ENCODE measurements around the gene ZNFX1. TPM values are rescaled to one million over a fixed set of nuclear protein-coding genes. Genes with fewer than 3 reads are reported as not detected.
A peak's percentile ranks its signal among the peaks of the same experiment; 100 is the strongest.

ZNFX1 gene
- total and polyA plus RNA-seq, 9 of the 15 experiments (the other 6 are each of a cell fraction or from before 2014, with no cell fraction given) = 3.8 to 13.8 (median 10.3) TPM

DNA sequence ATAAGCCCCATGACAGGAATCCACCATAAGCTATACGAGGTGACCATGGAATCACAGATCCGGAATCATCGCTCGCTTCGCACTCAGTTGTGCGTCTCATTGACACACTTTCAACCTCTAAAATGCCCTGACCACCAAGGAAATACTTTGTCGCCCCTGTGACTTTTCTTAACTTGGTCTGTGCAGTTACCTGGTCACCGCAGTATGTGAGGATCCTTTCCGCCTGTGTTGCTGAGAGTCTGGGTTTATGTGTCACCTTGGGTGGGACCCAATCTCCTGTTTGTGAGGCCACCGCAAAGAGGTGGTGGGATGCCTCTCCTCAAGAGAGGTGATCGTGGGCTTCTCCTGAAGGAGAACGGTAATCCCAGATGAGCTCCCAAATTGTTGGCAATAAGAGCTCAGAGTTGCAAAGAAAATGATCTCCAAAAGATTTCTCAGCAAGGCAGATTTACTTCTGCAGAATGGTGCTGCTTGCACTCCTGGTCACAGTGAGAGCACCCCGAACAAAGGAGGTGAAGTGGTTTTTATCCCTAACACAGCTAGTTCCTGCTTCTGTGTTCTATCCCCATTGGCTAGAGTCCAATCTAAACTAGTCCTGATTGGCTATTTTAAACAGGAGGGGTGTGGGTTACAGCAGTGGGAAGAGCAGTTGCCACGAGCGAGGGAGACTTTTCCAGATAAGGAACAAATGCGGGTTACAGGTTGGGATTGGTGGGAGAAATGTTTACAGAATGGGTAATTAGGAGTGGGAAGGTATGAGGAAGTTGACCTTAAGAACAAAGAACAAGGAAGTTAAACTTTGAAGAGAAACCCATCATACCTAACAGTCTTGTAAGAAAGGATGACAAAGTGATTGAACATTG, 9.1 kb upstream of the ZNFX1 start (continued):
- TF ChIP-seq, protein P1, sequence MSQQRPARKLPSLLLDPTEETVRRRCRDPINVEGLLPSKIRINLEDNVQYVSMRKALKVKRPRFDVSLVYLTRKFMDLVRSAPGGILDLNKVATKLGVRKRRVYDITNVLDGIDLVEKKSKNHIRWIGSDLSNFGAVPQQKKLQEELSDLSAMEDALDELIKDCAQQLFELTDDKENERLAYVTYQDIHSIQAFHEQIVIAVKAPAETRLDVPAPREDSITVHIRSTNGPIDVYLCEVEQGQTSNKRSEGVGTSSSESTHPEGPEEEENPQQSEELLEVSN (IDR thresholded peaks at IDR 0.05; ENCODE audit: borderline replicate concordance in 1 of 2, extremely low read depth in 1 of 2, insufficient read depth in 1 of 2, insufficient read length in 1 of 2, low read depth in 1 of 2, low read length in 1 of 2, poor library complexity in 1 of 2, severe bottlenecking in 1 of 2) = no peak
- no peak for TF ChIP-seq ELF2 (CRISPR knock-in tag; IDR thresholded peaks at IDR 0.05)
- no peak for TF ChIP-seq NR2C1 (IDR thresholded peaks at IDR 0.05)
- TF ChIP-seq NR2C1 (tag; IDR thresholded peaks at IDR 0.05) = no peak
- no peak for TF ChIP-seq HMGN3 (IDR thresholded peaks at IDR 0.05; ENCODE audit: borderline replicate concordance, extremely low read depth, insufficient read length, low read depth, low read length)
- TF ChIP-seq SPI1 (IDR thresholded peaks at IDR 0.05; ENCODE audit: borderline replicate concordance, low read depth, low read length) = no peak
- TF ChIP-seq SIN3B (IDR thresholded peaks at IDR 0.05; ENCODE audit: low read depth) = no peak
- no peak for TF ChIP-seq CCAR2 (IDR thresholded peaks at IDR 0.05; ENCODE audit: low read depth, low read length)
- TF ChIP-seq, protein P2, sequence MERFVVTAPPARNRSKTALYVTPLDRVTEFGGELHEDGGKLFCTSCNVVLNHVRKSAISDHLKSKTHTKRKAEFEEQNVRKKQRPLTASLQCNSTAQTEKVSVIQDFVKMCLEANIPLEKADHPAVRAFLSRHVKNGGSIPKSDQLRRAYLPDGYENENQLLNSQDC (CRISPR knock-in tag; IDR thresholded peaks at IDR 0.05) = no peak
- no peak for TF ChIP-seq ZNF75A (CRISPR knock-in tag; IDR thresholded peaks at IDR 0.05)
- TF ChIP-seq SIN3A (IDR thresholded peaks at IDR 0.05; ENCODE audit: borderline replicate concordance in 2 of 2, control insufficient read depth in 1 of 2, low read depth in 2 of 2, low read length in 2 of 2) = no peak
- no peak for TF ChIP-seq RBM15 (IDR thresholded peaks at IDR 0.05; ENCODE audit: insufficient read depth, low read length)
- TF ChIP-seq KLF6 (CRISPR knock-in tag; IDR thresholded peaks at IDR 0.05; ENCODE audit: borderline replicate concordance) = no peak
- TF ChIP-seq ZNF217 (CRISPR knock-in tag; IDR thresholded peaks at IDR 0.05) = no peak
- TF ChIP-seq ZNF766 (CRISPR knock-in tag; conservative IDR thresholded peaks at IDR 0.05) = no peak
- TF ChIP-seq MCM2 (IDR thresholded peaks at IDR 0.05; ENCODE audit: low read depth) = no peak
- TF ChIP-seq NUFIP1 (IDR thresholded peaks at IDR 0.05; ENCODE audit: partially characterized antibody) = no peak
- no peak for TF ChIP-seq MCM7 (IDR thresholded peaks at IDR 0.05)
- TF ChIP-seq TBP (optimal IDR thresholded peaks at IDR 0.05; ENCODE audit: low read depth, low read length) = no peak
- TF ChIP-seq ZNF717 (CRISPR knock-in tag; IDR thresholded peaks at IDR 0.05) = no peak
- peak; percentile 80 for TF ChIP-seq EWSR1 (IDR thresholded peaks at IDR 0.05; ENCODE audit: borderline replicate concordance, low read depth, partially characterized antibody)
- TF ChIP-seq, protein P3, sequence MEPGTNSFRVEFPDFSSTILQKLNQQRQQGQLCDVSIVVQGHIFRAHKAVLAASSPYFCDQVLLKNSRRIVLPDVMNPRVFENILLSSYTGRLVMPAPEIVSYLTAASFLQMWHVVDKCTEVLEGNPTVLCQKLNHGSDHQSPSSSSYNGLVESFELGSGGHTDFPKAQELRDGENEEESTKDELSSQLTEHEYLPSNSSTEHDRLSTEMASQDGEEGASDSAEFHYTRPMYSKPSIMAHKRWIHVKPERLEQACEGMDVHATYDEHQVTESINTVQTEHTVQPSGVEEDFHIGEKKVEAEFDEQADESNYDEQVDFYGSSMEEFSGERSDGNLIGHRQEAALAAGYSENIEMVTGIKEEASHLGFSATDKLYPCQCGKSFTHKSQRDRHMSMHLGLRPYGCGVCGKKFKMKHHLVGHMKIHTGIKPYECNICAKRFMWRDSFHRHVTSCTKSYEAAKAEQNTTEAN (CRISPR knock-in tag; IDR thresholded peaks at IDR 0.05) = no peak
- TF ChIP-seq ZNF197 (CRISPR knock-in tag; IDR thresholded peaks at IDR 0.05; ENCODE audit: low read depth) = no peak
- TF ChIP-seq JUNB (CRISPR knock-in tag; conservative IDR thresholded peaks at IDR 0.05) = no peak
- TF ChIP-seq, protein P4, sequence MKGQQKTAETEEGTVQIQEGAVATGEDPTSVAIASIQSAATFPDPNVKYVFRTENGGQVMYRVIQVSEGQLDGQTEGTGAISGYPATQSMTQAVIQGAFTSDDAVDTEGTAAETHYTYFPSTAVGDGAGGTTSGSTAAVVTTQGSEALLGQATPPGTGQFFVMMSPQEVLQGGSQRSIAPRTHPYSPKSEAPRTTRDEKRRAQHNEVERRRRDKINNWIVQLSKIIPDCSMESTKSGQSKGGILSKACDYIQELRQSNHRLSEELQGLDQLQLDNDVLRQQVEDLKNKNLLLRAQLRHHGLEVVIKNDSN (CRISPR knock-in tag; IDR thresholded peaks at IDR 0.05) = no peak
- no peak for TF ChIP-seq ZNF644 (tag; IDR thresholded peaks at IDR 0.05; ENCODE audit: low read depth)
